T-helper 9 cell (primary cell): ENCODE results near the gene HPCAL1.
A peak's percentile ranks its signal among the peaks of the same experiment; 100 is the strongest.
"Not testable (repeated sequence)": the region's sequence is repeated elsewhere in the genome, so short reads cannot be mapped to it uniquely, and the experiment has no call there.

Source experiments
- DNase-seq: peaks from one replicate; pipeline ENCODE4 v3.0.0-alpha.2; 2020

The HPCAL1 gene

DNA sequence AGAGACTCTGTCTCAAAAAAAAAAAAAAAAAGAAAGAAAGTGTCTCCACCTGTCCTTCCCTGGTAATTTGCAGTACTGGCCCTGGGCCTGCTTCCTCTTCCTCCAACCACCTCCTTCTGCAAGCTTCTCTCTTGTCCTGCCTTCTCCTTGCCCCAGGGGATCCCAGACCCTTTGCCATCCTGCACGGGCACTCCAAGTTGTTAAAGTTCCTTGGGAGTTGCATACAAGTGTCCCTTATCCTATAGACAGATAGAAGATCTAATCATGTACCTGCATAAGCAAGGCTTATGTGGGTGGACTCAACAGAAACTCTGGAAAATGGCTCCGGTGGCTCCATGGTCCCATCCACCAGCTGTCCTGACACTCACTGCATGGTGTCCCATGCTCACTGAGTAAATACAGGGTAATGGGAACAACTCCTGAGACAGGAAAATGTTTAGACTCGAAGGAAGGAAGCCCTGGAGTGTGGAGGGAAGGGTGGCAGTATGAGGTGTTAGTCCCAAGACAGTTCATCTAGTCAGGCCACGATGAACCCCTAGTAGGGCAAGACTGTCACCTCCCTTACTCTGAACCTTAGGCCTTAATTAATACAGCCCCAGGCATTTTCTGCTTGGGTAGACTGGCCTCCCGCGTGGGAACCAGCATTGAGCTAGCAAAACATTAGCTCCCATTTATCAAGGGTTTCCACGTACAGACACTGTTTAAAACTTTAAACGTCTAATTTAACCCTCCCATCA is 128.3 kb downstream of the HPCAL1 start:
- DNase-seq, result no peak

DNA sequence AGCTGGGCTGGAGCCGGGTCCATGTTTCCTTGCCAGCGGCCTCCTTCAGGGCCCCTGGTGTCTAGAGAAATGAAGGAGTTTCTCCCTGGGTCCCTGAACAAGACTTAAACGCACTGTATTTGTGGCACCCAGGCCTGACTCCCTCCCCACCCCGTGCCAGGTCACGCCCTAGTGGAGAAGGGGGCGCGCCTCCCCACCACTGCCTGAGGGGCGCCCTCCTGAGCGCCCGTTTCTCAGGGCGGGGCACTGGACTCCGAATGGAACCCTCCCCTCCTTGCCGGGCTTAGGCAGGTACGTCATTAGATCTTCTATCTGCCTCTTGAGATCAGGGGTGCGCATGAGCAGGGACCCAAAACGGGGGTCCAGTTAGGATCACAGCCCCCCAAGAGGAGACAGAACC is 129.1 kb downstream of the HPCAL1 start:
- no peak for DNase-seq

DNA sequence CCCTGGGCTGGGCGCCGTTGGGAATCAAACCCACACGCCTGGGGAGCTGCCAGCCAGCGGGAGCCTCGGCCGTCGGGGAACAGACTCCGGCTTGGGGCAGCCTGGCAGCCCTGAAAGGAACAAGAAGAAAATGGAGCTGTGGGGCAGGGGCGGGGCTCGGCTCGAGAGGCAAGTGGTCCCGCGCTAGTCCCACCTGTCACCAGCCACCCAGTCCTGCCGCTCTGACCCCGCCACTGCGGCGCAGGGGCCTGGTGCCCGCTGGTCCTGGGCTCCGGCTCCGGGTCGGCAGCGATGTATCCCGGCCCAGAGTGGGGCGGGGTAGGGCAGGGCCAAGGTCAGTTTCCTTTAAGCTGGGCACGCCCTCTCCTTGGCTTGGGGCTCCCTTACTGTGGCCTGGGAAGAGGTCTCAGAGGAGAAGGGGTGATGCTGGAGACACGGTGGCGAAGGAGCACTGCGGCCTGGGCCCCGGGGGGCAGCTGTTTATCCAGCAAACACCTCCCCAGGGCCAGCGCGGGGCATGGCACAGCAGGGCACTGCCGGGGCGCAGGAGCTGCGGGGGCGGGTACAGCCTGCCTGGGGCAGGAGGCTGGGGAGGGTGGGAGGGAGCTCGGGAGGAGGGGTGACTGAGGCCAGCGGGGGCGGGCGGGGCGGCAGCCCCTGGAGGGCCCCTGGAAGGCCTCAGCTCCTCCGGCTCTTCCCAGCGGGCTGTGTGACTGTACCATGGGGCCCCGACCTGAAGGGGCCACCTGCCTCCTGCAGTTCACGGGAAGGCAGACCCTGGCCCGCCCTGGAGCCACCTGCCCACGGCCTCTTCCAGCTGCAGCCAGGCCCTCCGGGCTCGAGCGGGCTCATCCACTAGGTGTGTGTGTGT is 129.8 kb downstream of the HPCAL1 start:
- no peak for DNase-seq

DNA sequence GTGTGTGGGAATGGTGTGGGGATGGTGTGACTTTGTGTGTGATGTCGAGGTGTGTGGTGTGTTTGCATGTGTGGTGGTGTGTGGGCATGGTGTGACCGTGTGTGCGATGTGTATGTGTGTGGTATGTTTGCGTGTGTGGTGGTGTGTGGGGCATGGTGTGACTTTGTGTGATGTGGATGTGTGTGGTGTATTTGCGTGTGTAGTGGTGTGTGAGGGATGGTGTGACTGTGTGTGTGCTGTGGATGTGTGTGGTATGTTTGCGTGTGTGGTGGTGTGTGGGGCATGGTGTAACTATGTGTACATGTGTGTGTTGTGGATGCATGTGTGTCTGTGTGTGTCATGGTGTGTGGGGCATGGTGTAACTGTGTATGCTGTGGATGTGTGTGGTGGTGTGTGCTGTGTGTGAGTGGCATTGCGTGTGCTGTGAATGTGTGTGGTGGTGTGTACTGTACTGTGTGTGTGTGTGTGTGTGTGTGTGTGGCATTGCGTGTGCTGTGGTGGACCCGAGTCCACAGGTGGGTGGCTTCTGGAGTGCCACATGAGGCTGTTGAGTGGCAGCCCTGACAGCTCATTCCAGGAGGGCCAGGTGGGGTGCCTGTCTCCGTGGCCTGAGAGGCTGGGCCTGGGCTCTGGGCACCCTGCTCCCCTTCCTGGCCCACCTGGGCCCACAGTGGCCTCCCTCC is 130.7 kb downstream of the HPCAL1 start:
- DNase-seq, result no peak

DNA sequence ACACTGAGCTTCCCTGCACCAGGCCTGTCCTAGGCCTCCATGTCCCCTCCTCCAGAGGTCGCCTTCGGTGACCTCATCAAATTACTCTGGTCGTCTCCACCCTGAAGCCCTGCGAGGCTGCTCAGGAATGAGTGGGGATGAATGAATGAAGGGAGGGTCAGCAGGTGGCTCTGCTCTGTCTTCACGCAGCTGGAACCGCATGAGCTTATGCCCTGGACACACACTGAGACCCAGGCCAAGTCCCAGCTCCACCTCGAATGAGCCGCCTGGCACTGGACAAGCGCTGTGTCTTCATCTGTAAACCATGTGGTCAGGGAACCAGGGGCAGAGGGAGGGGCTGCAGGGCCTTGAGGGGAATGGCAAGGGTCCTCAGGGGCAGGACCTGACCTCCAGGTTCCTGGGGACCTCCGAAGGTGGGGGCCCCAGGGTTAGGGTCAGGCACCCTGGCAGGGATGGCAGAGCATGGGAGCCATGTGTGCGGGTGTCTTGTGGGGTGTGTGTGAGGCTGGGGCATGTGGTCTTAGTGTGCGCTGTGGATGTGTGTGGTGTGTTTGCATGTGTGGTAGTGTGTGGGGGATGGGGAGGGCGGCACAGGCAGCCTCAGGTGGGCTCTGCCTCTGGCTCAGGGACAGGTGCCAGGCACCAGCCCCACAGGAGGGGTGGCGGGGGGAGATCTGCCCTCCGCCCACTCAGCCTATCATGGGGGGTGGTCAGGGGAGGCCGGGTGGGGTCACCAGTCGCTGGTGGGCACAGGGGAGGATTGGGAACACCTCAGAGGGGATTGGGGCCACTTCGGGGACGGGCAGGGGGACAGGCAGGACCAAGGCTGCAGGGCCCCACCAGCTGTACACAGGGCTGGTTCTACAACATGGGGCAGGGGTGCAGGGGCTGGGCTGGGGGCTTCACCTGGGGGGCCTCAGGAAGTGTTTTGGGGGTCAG is 131.5 kb downstream of the HPCAL1 start:
- DNase-seq, result no peak

DNA sequence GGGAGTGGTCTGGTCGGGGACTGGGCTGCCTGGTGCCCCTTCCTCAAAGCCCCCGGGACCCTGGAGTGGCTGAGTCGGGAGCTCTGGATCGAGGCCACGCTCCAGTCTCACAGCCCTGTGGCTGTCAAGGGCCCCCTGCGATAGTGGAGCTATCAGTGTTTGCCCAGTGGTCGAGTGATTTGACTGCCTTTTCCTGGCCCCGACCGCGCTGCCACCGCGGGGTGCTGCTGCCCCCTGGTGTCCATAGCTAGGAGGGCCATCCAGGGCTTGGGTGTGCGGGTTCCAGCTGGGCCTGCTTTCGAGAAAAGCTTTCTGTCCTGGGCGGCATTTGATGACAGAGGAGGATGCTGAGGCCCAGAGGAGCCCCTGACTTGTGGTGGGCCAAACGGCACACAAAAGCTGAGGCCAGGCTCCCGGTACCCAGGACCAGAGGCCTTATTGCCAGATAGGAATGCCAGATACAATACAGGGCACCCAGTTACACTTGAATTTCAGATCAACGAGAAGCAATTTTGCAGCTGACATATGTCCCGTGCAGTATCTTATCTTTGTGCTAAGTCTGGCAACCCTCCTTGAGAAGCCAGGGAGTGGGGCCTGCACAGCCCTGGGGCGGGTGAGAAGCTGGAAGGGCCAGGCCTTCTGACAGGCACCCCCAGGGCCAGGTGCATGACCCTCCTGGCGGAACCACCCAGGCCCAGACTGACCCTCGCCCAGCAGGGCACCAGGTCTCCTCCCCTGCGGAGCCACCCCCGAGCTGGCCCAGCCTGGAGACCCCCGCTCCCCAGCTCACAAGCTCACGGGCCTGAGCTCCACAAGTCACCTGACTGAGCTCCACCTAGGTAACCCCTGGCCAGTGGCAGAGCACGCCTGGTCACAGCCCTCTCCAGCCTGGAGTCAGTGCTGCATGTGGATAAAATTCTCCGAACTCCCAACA is 132.4 kb downstream of the HPCAL1 start:
- peak; percentile 69 for DNase-seq

DNA sequence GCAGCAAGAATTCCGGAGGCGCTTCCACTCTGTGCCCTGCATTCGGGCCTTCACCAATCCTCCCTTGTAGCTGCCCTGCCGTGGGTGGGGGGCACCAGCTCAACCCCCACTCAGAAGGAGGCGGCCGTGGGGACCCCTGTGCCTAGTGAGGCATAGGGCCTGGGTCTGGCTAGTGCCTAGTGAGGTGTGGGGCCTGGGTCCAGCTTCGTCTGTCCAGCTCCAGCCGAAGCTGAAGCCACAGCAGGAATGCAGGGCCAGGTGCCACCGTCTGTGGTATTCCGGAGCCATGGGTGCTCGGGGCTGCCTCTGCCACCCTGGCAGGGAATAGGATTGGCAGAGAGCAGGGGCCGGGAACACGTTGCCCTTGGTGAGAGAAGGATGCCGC is 133.1 kb downstream of the HPCAL1 start:
- DNase-seq, result no peak

DNA sequence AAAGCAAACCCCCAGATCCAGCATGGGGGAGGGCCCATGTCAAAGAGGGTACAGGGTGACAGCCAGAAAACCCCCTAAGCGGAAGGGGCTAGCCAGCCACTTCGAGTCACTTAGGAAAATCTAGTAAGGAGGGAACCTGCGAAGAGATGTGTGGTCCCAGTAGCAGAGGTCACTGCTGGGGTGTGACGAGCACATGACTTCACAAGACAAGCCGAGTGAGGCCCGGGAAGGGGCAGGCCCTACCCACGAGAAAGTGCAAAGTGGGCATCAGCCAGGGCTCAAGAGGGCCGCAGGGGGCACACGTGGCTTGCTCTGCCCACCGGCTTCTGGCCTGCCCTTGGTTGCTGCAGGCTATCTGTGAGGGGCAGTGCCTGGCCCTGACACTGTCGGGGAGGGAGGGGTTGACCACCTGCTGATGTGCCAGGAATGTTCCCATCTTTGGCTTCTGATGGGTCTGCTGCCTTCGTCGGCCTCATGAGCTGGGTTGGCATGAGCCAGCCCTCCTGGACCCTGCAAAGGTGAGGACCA is 133.9 kb downstream of the HPCAL1 start:
- DNase-seq, result no peak

DNA sequence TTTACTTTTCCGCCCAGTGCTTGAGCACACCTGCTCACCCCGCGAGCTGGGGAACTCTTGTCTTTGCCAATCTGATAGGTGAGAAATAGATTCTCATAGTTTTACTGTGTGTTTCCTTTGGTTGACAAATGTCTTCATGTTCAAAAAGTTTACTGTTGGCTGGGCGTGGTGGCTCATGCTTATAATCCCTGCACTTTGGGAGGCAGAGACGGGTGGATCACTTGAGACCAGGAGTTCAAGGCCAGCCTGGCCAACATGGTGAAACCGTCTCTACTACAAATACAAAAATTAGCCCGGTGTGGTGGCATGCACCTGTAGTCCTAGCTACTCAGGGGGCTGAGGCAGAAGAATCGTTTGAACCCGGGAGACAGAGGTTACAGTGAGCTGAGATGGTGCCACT is 135.1 kb downstream of the HPCAL1 start:
- DNase-seq, result no peak

DNA sequence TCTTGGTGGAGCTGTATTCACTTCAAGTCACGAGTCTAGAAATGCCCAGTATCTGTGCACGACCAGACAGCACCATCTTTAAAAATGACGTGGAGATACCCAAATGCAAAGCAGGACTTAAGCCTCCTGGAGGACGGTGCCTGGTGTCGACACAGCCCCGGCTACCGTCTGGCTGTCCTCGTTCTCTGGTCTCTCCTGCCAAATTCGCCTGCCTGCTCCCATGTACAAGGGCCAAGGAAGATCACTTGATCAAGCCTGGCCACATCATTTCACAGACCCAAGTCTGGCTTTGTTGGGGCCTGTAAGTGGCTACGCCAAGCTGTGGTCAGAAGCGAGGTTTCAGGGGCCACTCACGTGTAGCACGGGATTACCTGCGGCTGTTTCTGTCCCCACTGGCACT is 136.0 kb downstream of the HPCAL1 start:
- DNase-seq, result no peak

DNA sequence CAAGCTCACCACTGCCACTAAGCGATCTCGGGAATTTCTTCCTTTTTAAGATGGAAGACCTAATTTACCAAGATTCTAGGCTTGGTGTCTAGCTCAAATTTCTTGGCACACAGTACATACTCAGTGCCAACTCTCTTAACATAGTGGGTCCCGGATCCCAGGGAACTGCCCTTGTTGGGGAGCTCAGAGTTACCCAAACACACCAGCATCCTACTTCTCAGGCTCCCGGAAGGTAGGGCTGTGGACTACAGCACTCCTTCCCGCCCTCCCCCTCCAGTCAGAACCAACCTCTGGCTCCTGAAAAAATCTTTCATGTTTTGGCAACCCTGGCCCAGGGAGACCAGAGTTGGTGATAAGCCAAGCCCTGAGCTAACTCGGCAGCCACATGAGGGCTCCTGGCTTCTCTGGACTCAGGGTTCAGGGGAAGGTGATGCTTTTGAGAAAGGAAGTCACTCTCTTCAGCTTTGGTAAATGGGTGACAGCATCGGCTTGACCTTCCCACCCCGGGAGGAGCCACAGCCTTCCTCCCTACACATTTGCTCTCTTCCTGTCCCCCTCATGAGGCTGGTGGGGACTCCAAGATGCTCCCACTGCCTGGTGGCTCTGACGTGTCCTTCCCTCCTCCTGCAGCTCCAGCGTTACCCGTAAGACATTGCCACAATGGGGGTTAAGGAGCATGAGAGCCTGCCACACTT is 136.6 kb downstream of the HPCAL1 start:
- DNase-seq, result no peak

DNA sequence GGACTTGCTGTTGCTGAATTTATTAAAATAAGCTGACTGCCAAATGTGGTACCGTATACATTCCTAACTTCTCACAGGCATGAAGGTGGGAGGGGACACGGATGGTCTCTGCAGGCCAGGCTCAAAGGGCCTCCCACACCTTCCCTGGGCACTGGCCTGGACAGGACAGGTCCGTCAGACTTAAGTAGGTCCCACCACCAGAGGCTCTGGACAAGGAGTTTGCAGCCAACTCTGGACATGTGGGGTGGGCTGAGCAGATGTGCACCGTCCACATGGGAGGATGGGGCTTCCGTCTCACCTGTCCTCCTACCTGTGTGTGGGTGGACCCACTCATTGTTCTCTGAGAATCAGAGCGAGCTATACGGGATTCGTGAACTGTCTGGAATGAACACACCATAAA is 137.3 kb downstream of the HPCAL1 start:
- no peak for DNase-seq

DNA sequence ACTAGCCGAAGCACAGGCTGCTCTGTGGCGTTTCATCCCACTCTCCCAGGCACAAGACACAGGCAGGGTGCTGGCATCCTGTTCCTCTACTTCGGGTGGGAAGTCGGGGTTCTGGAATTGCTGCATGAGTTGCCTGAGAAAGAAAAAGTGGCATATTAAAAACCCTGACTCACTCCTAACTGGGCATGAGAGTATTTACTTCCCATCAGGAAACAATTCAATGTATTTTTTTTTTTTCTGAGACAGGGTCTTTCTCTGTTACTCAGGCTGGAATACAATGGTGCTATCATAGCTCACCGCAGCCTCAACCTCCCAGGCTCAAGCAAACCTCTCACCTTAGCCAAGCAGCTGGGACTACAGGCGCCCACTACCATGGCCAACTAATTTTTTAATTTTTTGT is 138.0 kb downstream of the HPCAL1 start:
- no peak for DNase-seq

DNA sequence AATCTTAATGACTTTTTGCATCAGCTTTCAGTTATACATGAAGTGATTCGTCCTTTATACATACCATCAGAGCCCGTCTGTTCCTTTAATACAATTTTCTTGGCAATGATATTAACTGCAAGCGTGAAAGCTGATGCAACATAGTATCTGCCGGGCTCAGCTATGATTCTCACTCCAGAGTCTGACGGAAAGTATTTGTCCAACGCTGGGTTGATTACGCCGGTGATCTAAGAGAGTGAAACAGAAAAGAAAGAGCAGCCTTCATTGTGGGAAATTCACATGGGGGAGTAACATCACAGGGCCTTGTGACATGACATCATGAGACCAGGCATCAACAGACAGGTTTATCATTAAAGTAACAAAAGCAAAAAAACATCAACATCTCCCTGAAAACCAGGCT is 139.2 kb downstream of the HPCAL1 start:
- no peak for DNase-seq

DNA sequence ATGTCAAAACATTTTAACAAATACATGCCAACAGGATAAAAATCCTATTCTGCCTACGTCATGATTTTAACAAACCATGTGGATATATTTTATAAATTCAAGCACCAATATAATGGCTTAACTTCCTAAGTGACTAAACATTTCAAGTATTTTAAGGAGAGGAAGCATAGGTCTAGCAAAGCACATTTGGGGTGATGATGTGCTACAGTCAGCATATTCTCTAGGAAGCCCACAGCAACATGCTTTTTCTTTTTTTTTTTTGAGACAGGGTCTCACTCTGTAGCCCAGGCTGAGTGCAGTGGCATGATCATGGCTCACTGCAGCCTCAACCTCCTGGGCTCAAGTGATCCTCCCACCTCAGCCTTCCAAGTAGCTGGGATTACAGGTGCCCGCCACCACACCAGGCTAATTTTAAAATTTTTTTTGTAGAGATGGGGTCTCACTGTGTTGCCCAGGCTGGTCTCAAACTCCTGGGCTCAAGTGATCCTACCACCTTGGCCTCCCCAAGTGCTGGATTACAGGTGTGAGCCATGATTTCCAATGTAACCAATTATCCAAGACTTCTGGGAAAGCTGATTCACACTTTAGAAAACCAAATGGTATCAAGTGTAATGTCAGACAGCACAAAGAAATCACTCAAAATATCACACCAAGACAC is 139.9 kb downstream of the HPCAL1 start:
- not testable (repeated sequence) for DNase-seq

DNA sequence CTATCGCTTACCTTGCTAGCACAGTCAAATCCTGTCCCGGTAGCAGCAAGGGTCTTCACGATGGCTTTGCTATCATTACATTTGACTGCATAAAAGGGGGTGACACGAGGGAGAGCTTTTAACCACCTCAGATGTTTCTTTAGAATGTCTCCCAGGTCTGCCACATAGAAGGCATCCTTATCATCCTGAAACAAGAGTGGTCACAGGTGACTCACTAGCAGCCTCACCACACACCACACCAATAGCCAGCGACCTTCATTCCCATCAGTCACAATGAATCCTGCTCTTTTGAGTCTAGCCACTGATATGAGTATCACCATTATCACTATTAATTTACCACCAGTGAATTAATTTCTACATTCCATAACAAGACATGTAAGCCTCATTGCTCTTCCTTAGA is 141.8 kb downstream of the HPCAL1 start:
- no peak for DNase-seq

DNA sequence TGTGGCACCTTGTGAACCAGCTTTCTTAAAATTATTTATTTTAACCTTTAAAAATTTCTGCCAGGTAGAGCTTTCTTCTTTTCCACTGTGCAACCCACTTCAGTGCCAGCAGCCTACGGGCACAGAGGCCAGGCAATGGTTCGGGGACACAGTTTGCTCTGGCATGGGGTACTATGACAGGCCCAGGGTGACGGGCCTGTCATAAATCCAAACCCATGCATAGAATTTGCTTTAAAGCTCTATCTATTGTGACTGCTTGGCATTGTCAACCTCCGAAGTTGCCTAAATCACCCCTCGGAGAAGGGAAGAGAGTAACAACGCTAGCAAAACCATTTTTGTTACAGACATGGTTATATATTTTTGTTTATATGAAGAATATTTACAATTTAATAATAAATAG is 143.9 kb downstream of the HPCAL1 start:
- DNase-seq, result no peak

DNA sequence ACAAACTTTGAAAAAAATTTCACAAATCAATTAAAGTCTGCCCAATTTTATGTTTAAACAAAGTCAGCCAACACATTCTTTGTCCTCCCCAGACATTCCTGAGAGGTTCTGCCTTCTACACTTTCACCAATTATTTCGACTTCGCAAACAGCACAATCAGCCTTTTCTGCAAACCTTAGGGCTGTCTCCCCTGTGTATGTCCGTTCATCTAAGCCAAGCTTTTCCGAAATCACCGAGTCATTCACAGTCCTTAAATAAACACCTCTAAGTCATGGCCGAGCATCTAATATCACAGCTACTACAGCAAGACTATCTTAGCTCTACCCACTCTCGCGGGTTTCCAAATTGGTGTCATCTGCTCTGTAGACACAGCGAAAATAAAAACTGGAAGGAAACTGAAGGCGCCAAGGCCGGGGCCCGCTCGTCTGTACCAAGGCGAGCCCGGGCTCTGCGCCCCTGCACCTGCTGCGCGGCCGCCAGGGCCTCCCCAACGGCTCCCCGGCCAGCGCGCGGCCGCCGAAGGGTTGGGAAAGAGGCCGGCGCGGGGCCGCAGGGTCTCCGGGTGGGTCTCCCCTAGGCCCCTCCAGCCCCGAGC is 144.7 kb downstream of the HPCAL1 start:
- no peak for DNase-seq

DNA sequence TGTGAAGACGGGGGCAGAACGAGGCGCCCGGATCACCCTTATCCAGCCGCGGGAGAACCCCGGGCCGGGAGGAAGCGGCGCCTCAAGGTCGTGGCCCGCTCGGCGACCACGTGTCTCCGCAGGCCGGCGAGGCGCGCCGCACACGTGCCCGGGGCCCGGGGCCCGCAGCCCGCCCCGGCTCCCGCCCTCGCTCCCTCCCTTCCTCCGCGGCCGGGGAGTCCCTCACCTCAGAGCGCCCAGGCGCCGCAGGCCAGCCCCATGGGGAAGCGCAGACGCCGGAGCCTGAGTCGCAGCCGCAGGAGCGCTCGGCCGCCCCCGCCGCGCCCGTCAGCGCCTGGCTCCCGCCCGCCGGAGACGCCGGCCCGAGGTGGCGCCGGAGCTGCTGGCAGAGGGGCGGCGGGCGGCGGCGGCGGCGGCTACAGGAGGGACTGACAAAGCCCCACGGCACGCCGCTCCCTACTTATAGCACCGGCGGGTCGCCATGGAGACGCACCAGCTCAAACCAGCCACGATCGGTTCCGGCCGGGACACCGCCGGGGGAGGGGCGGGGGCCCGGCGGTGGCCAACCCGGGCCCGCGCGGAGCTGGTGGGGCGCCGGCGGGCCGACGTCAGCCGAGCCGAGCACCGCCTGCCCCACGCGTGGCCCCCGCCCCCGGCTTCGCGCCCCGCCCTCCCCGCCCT is 145.3 kb downstream of the HPCAL1 start, which contains the start of gene ODC1:
ODC1 (minus strand) TSS at position 433 of the 681 bp plus-strand sequence. CDS start 3,295 bp downstream, outside the sequence.
- DNase-seq, result peak; percentile 99
